Esophagus squamous epithelium (tissue), 4 donors: ENCODE results near the gene JUNB.

Experiments
- POLR2A ChIP-seq, 4 donors: fragments of 450-650 bp; IDR thresholded peaks; one replicate each; pipeline ENCODE4 v1.6.1; 2017; ENCODE audit warnings: antibody characterized with exemption in 4 of 4, mild to moderate bottlenecking in 4 of 4, moderate library complexity in 3 of 4
- TF ChIP-seq, protein P1 (sequence below), 6 experiments: fragments of 450-650 bp in 4 of 6; fragments of 200-600 bp in 2 of 6; sonication (generic) in 2 of 6; IDR thresholded peaks; one replicate each; pipeline ENCODE4 v1.5.1; 2016 to 2019; ENCODE audit warnings: antibody characterized with exemption in 6 of 6, mild to moderate bottlenecking in 4 of 6, moderate library complexity in 4 of 6

- TF ChIP-seq, protein P1, sequence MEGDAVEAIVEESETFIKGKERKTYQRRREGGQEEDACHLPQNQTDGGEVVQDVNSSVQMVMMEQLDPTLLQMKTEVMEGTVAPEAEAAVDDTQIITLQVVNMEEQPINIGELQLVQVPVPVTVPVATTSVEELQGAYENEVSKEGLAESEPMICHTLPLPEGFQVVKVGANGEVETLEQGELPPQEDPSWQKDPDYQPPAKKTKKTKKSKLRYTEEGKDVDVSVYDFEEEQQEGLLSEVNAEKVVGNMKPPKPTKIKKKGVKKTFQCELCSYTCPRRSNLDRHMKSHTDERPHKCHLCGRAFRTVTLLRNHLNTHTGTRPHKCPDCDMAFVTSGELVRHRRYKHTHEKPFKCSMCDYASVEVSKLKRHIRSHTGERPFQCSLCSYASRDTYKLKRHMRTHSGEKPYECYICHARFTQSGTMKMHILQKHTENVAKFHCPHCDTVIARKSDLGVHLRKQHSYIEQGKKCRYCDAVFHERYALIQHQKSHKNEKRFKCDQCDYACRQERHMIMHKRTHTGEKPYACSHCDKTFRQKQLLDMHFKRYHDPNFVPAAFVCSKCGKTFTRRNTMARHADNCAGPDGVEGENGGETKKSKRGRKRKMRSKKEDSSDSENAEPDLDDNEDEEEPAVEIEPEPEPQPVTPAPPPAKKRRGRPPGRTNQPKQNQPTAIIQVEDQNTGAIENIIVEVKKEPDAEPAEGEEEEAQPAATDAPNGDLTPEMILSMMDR (IDR thresholded peaks at IDR 0.05): peak in 3 of 6 experiments; percentile 14 to 17 (median 15)
- peak in 3 of 4 donors; percentile 50 to 93 (median 77) for TF ChIP-seq POLR2A (IDR thresholded peaks at IDR 0.05)
Observed at GRCh38 chr19:12793290-12794195, 2.3 kb downstream of the JUNB start.
